Fibroblast of lung (primary cell): ENCODE data around the gene EPB41. TPM values are rescaled to one million over a fixed set of nuclear protein-coding genes. Genes with fewer than 3 reads are reported as not detected.
A peak's percentile ranks its signal among the peaks of the same experiment; 100 is the strongest.

Experiments
- DNase-seq, 2 donors: peaks; one replicate each; pipeline versions ENCODE4 v3.0.0 to v3.0.0-alpha.2; 2010; ENCODE audit warnings: low read depth in 2 of 2
- H2AFZ ChIP-seq: 2 replicates; pipeline ENCODE4 v1.5.1; 2012; ENCODE audit warnings: low read length, control low read depth, inconsistent platforms
- H3K27ac ChIP-seq: 2 replicates; pipeline ENCODE4 v1.5.1; 2011; ENCODE audit warnings: low read length, control low read depth; ENCODE audit not compliant: insufficient read depth
- H3K27me3 ChIP-seq: 2 replicates; pipeline ENCODE4 v1.5.1; 2011; ENCODE audit warnings: mild to moderate bottlenecking, low read length; ENCODE audit not compliant: control insufficient read depth, insufficient read depth
- H3K36me3 ChIP-seq: 2 replicates; pipeline ENCODE4 v1.5.1; 2011; ENCODE audit warnings: low read length; ENCODE audit not compliant: control insufficient read depth, insufficient read depth
- H3K4me1 ChIP-seq: 2 replicates; pipeline ENCODE4 v1.5.1; 2011; ENCODE audit warnings: low read length; ENCODE audit not compliant: control insufficient read depth, insufficient read depth; ENCODE audit errors: extremely low read depth
- H3K4me2 ChIP-seq: 2 replicates; pipeline ENCODE4 v1.5.1; 2011; ENCODE audit warnings: low read length, control low read depth; ENCODE audit not compliant: insufficient read depth; ENCODE audit errors: extremely low read depth
- H3K4me3 ChIP-seq, 4 experiments: fragments of 200-600 bp in 1 of 4; sonication (generic) in 1 of 4; replicated peaks in 1 of 4; 2 replicates each; pipeline ENCODE4 v1.5.1; 2011 to 2016; ENCODE audit warnings: low read length in 4 of 4, low read depth in 3 of 4, mild to moderate bottlenecking in 3 of 4, control low read depth in 2 of 4, inconsistent platforms in 1 of 4, mixed read lengths in 1 of 4; ENCODE audit not compliant: insufficient read depth in 1 of 4; ENCODE audit errors: control extremely low read depth in 1 of 4
- H3K79me2 ChIP-seq: 2 replicates; pipeline ENCODE4 v1.5.1; 2012; ENCODE audit warnings: mild to moderate bottlenecking, low read length, inconsistent platforms; ENCODE audit not compliant: control insufficient read depth, insufficient read depth
- H3K9ac ChIP-seq: 2 replicates; pipeline ENCODE4 v1.5.1; 2011; ENCODE audit warnings: mild to moderate bottlenecking, low read length, control low read depth; ENCODE audit not compliant: insufficient read depth
- H3K9me3 ChIP-seq: 2 replicates; pipeline ENCODE4 v1.5.1; 2012; ENCODE audit warnings: low read depth, low read length; ENCODE audit not compliant: control insufficient read depth, insufficient read depth
- H4K20me1 ChIP-seq: 2 replicates; pipeline ENCODE4 v1.5.1; 2011; ENCODE audit warnings: low read length; ENCODE audit not compliant: control insufficient read depth, insufficient read depth; ENCODE audit errors: extremely low read depth
- EZH2 ChIP-seq: IDR thresholded peaks from 2 replicates; pipeline ENCODE4 v1.5.1; 2012; ENCODE audit warnings: low read length, control low read depth, mild to moderate bottlenecking; ENCODE audit errors: missing control alignments
- polyA plus RNA-seq, 2 donors: library from polyadenylated mRNA; depleted of rRNA in 1 of 2; stranded (reverse) in 1 of 2; unstranded in 1 of 2; fragments of >200 nt; gene quantifications; 2 replicates each; pipeline ENCODE4 v1.2.1, GENCODE V29; 2011 to 2012; ENCODE audit warnings: missing spikeins in 1 of 2
- total RNA-seq: library from RNA; depleted of rRNA; stranded (reverse); fragments of >200 nt; gene quantifications from 2 replicates; pipeline ENCODE4 v1.2.1, GENCODE V29; 2014
- TF ChIP-seq, protein P1 (sequence below), 2 donors: IDR thresholded peaks in 1 of 2; conservative IDR thresholded peaks in 1 of 2; 1 replicate in 1 of 2; 2 replicates in 1 of 2; pipeline ENCODE4 v1.5.1; 2011 to 2012; ENCODE audit warnings: low read length in 2 of 2, control low read depth in 1 of 2, inconsistent platforms in 1 of 2, low read depth in 1 of 2, mild to moderate bottlenecking in 1 of 2

The EPB41 gene
- total and polyA plus RNA-seq, 2 donors (not counting 1 experiment from before 2014, with no cell fraction given): 7.4 to 38.0 TPM

DNA sequence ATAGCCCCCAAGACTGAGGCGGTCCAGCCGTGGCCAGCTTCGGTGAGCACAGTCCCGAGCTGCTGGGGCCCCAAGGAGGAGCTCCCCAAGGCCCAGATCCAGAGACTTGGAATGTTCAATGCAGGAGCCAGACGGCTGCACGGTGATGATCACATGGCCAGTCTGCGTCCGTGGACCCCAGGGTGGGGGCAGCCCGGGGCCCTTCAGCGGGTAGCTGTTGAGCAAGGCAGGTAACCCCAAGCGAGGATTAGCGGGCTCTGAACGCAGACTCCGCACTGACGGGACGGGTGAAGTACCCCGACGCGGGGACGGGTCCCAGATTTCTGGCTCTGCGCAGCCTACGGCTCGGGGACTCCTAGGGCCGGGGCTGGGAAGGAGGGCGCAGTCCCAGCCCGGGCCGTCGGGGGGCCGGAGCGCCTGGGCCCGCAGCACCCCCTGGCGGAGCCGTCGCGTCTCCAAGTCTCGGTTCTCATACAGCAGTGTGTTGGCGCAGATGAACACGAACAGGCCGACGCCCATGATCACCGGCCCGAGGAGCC, 206.6 kb downstream of the EPB41 start:
- Histone ChIP-seq H4K20me1 (no peaks in the 10 kb centered on the region), H3K4me3 (peak overlapping the region in 1 of 4 experiments; percentile 20)

DNA sequence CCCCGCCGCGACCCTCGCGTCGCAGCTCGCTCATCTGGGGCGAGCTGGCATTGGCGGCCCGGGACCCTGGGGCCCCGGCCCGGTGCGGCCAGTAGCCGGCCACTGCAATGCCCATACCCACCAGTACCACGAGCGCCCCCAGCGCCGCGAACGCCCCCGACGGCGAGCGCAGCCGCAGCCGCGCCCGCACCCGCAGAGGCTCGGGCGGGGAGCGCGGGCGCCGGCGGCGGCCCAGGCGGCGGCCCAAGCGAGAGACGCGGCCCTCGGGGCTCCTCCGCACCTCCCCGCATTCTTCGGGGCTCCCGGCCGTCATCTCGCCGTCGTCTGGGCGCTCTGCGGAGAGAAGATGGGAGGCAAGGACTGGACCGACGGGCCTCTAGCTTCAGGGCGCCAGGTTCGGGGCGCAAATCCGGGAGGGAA, 207.2 kb downstream of the EPB41 start:
- Histone ChIP-seq H4K20me1 (no peaks in the 10 kb centered on the region), H3K79me2 (peaks cover 24% of the 10 kb centered on the region), H2AFZ (no peak overlapping the region), H3K36me3 (peaks cover 7% of the 10 kb centered on the region), H3K9ac (peak overlapping the region; percentile 90), H3K27ac (peak overlapping the region; percentile 79), H3K4me3 (peak overlapping the region; percentile 16 to 77 (median 64)), H3K4me1 (peaks cover 9% of the 10 kb centered on the region), H3K9me3 (no peaks in the 10 kb centered on the region), H3K4me2 (peak overlapping the region; percentile 83), H3K27me3 (no peaks in the 10 kb centered on the region)
- TF ChIP-seq EZH2: no peak
- TF ChIP-seq, protein P1, sequence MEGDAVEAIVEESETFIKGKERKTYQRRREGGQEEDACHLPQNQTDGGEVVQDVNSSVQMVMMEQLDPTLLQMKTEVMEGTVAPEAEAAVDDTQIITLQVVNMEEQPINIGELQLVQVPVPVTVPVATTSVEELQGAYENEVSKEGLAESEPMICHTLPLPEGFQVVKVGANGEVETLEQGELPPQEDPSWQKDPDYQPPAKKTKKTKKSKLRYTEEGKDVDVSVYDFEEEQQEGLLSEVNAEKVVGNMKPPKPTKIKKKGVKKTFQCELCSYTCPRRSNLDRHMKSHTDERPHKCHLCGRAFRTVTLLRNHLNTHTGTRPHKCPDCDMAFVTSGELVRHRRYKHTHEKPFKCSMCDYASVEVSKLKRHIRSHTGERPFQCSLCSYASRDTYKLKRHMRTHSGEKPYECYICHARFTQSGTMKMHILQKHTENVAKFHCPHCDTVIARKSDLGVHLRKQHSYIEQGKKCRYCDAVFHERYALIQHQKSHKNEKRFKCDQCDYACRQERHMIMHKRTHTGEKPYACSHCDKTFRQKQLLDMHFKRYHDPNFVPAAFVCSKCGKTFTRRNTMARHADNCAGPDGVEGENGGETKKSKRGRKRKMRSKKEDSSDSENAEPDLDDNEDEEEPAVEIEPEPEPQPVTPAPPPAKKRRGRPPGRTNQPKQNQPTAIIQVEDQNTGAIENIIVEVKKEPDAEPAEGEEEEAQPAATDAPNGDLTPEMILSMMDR (conservative IDR thresholded peaks at IDR 0.05 in 1 of 2, IDR thresholded peaks at IDR 0.05 in 1 of 2; ENCODE audit: low read depth in 1 of 2, low read length in 2 of 2): no peak
- no peak for DNase-seq

More for the DNA sequence above, 206.6 kb downstream of the EPB41 start:
- peaks cover 9% of the 10 kb centered on the region for H3K4me1 ChIP-seq
- peak overlapping the region; percentile 39 for H3K9ac ChIP-seq
- no peak overlapping the region for H3K4me2 ChIP-seq
- TF ChIP-seq, protein P1 (conservative IDR thresholded peaks at IDR 0.05 in 1 of 2, IDR thresholded peaks at IDR 0.05 in 1 of 2; ENCODE audit: low read depth in 1 of 2, low read length in 2 of 2): peak; percentile 31 to 48
- no peak for TF ChIP-seq EZH2
- no peak overlapping the region for H3K27ac ChIP-seq
- peak; percentile 38 to 52 for DNase-seq
- H3K36me3 ChIP-seq: peaks cover 7% of the 10 kb centered on the region
- H2AFZ ChIP-seq: no peak overlapping the region
- peaks cover 24% of the 10 kb centered on the region for H3K79me2 ChIP-seq
- no peaks in the 10 kb centered on the region for H3K27me3 ChIP-seq
- no peaks in the 10 kb centered on the region for H3K9me3 ChIP-seq

DNA sequence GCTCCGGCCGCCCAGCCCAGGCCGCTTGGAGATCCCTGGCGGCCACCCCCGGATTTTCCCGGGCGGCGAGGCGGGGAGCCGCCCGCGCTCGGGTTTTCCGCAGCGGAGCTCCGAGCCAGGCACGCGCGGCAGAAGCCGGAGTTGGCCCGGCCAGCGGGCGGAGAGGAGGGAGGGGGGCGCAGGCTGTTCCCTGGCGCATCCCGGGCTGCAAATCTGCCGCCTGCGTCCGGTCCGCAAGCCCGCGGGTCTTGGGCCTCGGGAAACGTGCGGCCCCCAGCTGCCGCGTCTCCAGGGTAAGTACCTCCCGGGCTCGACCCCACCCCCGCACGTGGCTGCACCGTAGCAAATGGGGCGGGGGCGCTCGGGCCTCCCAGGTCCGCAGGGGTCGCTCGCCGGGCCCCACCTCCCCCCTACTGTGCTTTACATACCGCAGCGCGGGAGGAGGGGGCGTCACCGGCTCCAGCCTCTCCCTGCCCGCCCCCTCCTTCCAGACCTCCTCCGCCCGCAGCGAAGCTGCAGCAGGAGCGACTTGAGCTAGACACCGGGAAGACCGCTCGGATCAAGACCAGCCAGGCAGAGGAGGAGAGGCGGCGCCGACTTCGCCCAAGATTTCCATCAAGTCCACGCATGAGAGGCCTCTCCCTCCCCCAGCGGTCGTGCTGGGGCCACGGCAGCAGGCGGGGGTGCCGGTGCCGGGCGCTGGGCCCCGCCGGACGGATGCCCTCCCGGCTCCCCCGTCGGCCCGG, 207.7 kb downstream of the EPB41 start:
- H3K27ac ChIP-seq: peak overlapping the region; percentile 79
- DNase-seq: peak; percentile 42 to 51
- H3K4me2 ChIP-seq: peak overlapping the region; percentile 83
- no peak overlapping the region for H2AFZ ChIP-seq
- H3K27me3 ChIP-seq: no peaks in the 10 kb centered on the region
- peaks cover 7% of the 10 kb centered on the region for H3K36me3 ChIP-seq
- peaks cover 24% of the 10 kb centered on the region for H3K79me2 ChIP-seq
- H3K4me1 ChIP-seq: peaks cover 9% of the 10 kb centered on the region
- H4K20me1 ChIP-seq: no peaks in the 10 kb centered on the region
- H3K4me3 ChIP-seq: peak overlapping the region; percentile 19 to 77 (median 64)
- no peaks in the 10 kb centered on the region for H3K9me3 ChIP-seq
- H3K9ac ChIP-seq: peak overlapping the region; percentile 90
- no peak for TF ChIP-seq EZH2
